Chondrocyte (in vitro differentiated cells): ENCODE data around the gene GSTM2. TPM values are rescaled to one million over a fixed set of nuclear protein-coding genes. Genes with fewer than 3 reads are reported as not detected.
A peak's percentile ranks its signal among the peaks of the same experiment; 100 is the strongest.
"Not testable (repeated sequence)": the region's sequence is repeated elsewhere in the genome, so short reads cannot be mapped to it uniquely, and the experiment has no call there.

Source experiments
- DNase-seq: peaks from one replicate; pipeline ENCODE4 v3.0.0; 2021; ENCODE audit warnings: mixed read lengths, low spot score
- H3K27ac Mint-ChIP-seq: one replicate; pipeline ENCODE4 v1.8.0; 2021; ENCODE audit warnings: mild to moderate bottlenecking, moderate library complexity, mixed read lengths; ENCODE audit not compliant: unreplicated experiment
- H3K27me3 Mint-ChIP-seq: 2 replicates; pipeline ENCODE4 v1.8.0; 2021; ENCODE audit warnings: low read depth, mixed read lengths
- H3K36me3 Mint-ChIP-seq: 2 replicates; pipeline ENCODE4 v1.8.0; 2021; ENCODE audit warnings: low read depth, mixed read lengths
- H3K4me1 Mint-ChIP-seq: 2 replicates; pipeline ENCODE4 v1.8.0; 2021; ENCODE audit warnings: low read depth, mild to moderate bottlenecking, mixed read lengths
- H3K4me3 Mint-ChIP-seq: one replicate; pipeline ENCODE4 v1.8.0; 2021; ENCODE audit warnings: mild to moderate bottlenecking, moderate library complexity, mixed read lengths; ENCODE audit not compliant: unreplicated experiment
- H3K9me3 Mint-ChIP-seq: 2 replicates; pipeline ENCODE4 v1.8.0; 2021; ENCODE audit warnings: low read depth, mixed read lengths
- total RNA-seq: library from RNA; stranded (reverse); gene quantifications from 3 replicates; pipeline ENCODE4 v1.2.1, GENCODE V29; 2021
- TF ChIP-seq, protein P1 (sequence below): fragments of 200-600 bp; sonication (generic); IDR thresholded peaks from 2 replicates; pipeline ENCODE4 v1.5.0; 2021; ENCODE audit warnings: antibody characterized with exemption, mild to moderate bottlenecking, moderate library complexity

Gene GSTM2
- total RNA-seq, 1 donor from 2014 or later = 25.8 TPM

DNA sequence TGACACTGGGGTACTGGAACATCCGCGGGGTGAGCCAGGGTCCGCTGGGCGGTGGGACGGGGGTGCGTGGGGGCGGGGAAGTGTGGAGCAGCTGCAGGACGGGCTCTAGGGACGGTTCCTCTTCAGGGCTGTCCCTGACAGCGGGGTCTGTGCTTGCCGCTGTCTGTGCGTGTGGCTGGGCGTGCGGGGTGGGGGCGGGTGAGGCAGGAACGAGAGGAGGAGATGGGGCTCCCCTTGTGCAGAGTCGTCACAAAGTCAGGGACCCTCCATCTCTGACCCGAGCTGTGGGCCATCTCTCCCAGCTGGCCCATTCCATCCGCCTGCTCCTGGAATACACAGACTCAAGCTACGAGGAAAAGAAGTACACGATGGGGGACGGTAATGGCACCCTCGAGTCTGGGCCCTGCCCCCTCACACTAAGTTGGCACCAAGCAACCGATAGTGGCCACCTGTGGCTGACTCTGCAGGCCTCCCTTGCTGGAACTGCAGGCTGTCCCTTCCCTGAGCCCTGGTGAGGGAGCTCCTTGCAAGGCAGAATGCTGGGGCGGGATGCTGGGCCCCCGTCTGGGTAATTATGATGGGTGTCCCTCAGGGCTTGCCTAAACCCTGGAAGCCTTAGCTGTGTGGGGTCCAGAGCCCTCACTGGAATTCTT is 392 bp downstream of the GSTM2 start:
- Mint-ChIP-seq H3K27me3 (no peaks in the 10 kb centered on the region), H3K27ac (no peak overlapping the region), H3K4me1 (peaks cover 16% of the 10 kb centered on the region), H3K4me3 (peak overlapping the region; percentile 77), H3K9me3 (no peaks in the 10 kb centered on the region), H3K36me3 (peaks cover 3% of the 10 kb centered on the region)
- TF ChIP-seq, protein P1, sequence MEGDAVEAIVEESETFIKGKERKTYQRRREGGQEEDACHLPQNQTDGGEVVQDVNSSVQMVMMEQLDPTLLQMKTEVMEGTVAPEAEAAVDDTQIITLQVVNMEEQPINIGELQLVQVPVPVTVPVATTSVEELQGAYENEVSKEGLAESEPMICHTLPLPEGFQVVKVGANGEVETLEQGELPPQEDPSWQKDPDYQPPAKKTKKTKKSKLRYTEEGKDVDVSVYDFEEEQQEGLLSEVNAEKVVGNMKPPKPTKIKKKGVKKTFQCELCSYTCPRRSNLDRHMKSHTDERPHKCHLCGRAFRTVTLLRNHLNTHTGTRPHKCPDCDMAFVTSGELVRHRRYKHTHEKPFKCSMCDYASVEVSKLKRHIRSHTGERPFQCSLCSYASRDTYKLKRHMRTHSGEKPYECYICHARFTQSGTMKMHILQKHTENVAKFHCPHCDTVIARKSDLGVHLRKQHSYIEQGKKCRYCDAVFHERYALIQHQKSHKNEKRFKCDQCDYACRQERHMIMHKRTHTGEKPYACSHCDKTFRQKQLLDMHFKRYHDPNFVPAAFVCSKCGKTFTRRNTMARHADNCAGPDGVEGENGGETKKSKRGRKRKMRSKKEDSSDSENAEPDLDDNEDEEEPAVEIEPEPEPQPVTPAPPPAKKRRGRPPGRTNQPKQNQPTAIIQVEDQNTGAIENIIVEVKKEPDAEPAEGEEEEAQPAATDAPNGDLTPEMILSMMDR = no peak
- DNase-seq = no peak

DNA sequence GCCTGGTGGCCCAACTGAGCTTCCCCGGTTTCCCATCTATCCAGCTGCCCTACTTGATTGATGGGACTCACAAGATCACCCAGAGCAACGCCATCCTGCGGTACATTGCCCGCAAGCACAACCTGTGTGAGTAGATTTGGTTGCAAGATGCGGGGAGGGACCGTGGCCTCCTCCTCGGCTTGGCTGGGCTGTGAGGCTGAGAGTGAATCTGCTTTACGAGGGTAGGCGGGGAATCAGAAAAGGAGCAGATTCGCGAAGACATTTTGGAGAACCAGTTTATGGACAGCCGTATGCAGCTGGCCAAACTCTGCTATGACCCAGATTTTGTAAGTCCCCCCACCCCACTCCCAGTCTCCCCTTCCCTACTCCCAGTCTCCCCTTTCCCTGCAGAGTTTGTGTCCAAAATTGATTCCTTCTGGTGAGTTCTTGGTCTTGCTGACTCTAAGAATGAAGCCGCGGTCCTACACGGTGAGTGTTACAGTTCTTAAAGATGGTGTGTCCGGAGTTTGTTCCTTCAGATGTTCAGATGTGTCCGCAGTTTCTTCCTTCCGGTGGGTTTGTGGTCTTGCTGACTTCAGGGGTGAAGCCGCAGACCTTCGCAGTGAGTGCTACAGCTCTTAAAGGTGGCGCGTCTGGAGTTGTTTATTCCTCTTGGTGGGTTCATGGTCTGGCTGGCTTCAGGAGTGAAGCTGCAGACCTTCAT is 1.5 kb downstream of the GSTM2 start:
- no peak overlapping the region for H3K27ac Mint-ChIP-seq
- no peak overlapping the region for H3K4me3 Mint-ChIP-seq

DNA sequence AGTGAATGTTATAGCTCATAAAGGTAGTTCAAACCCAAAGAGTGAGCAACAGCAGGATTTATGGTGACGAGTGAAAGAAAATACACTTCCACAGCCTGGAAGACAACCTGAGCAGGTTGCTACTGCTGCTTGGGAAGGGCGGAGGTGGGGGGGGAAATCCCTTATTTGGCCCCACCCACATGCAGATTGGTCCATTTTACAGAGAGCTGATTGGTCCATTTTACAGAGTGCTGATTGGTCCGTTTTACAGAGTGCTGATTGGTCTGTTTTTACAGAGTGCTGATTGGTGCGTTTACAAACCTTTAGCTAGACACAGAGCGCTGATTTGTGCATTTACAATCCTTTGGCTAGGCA is 2.1 kb downstream of the GSTM2 start:
- H3K9me3 Mint-ChIP-seq, H3K27me3 Mint-ChIP-seq, H3K4me1 Mint-ChIP-seq, DNase-seq, H3K36me3 Mint-ChIP-seq, H3K4me3 Mint-ChIP-seq, H3K27ac Mint-ChIP-seq: not testable (repeated sequence)

More for the DNA sequence above, 1.5 kb downstream of the GSTM2 start:
- Mint-ChIP-seq H3K36me3 (peaks cover 3% of the 10 kb centered on the region), H3K4me1 (peaks cover 9% of the 10 kb centered on the region), H3K27me3 (no peaks in the 10 kb centered on the region), H3K9me3 (no peaks in the 10 kb centered on the region)
- no peak for DNase-seq
- TF ChIP-seq, protein P1 = no peak

DNA sequence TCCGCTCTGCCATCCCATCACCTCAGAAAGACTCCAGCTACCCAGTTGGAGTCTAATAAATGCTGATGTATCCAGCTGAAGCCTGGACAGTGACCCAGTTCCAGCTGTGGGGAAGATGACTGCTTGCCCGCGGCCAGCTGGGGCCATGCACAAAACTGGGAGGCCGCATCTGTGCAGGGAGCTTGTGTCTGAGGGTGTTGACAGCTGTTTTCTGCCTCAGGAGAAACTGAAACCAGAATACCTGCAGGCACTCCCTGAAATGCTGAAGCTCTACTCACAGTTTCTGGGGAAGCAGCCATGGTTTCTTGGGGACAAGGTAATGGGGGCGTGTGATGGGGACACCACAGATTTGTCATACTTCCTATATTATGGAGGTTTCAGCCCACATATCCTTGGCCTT is 3.2 kb downstream of the GSTM2 start:
- DNase-seq = no peak
- H3K27ac Mint-ChIP-seq = no peak overlapping the region
- H3K4me3 Mint-ChIP-seq = no peak overlapping the region
- H3K9me3 Mint-ChIP-seq = no peaks in the 10 kb centered on the region
- H3K4me1 Mint-ChIP-seq = peaks cover 9% of the 10 kb centered on the region
- TF ChIP-seq, protein P1 = no peak
- no peaks in the 10 kb centered on the region for H3K27me3 Mint-ChIP-seq
- H3K36me3 Mint-ChIP-seq = peaks cover 3% of the 10 kb centered on the region

DNA sequence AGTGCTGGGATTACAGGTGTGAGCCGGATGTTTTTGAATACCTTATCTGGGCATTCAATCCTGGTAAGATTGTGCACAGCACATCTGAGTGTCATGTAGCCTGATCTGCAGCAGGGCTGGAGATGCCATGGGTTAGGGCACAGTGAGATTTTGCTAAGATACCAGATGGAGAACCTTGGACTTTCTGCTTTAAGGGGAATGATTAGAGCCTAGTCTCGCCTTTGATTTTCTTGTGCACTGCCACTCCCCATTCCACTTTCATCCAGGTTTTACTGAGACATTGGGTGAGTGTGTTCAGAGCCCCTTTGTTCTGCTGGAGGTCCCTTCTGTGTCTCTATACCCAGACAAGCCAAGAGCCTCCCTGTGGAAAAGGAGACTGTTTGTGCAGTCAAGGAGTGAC is 6.0 kb downstream of the GSTM2 start:
- not testable (repeated sequence) for H3K4me3 Mint-ChIP-seq, DNase-seq, H3K9me3 Mint-ChIP-seq, H3K27me3 Mint-ChIP-seq, H3K4me1 Mint-ChIP-seq, H3K36me3 Mint-ChIP-seq, H3K27ac Mint-ChIP-seq

DNA sequence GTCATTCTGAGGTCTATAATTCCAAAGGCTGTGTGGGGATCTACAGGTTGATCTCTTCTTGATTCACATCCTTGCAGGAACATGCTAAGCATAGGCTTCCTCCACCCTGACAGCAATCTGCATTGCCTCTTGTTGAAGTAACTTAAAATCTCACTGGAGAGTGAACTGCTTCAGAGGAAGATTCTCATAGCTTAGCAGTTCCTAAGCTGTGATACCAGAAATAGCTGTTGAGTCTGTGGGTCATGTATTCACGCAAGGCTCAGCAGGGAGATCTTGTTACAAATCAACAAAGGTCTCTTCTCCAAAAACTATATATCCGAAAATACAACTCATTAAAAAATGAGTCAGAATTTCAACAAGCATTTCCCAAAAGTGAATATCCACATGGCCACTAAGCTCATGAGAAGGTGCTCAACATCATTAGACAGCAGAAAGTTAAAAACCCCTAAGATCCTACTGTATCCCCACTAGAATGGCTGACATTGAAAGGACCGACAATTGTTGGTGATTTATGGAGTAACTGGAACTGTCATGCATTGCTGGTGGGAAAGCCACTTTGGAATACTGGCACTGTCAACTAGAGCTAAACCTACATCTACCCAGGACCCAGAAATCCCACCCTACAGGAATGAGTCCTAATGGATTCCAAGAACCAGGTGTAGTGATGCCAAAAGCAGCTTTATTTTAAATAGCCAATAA is 9.0 kb downstream of the GSTM2 start:
- not testable (repeated sequence) for H3K4me1 Mint-ChIP-seq

More for the DNA sequence above, 9.0 kb downstream of the GSTM2 start:
- H3K9me3 Mint-ChIP-seq, H3K27me3 Mint-ChIP-seq, H3K4me3 Mint-ChIP-seq, H3K36me3 Mint-ChIP-seq, H3K27ac Mint-ChIP-seq, DNase-seq: not testable (repeated sequence)
